ENCODE measurements around the gene NISCH. TPM values are rescaled to one million over a fixed set of nuclear protein-coding genes. Genes with fewer than 3 reads are reported as not detected.

NISCH gene
- total RNA-seq, 1 experiment from 2014 or later, result 63.4 TPM

GRCh38 chr3:52531860-52532516 is 76.6 kb downstream of the NISCH start:
- DNase-seq (ENCODE audit: low read depth, low spot score) (no peak), ATAC-seq (no peak)
- intact Hi-C loops (cut with micrococcal nuclease; ENCODE audit: unreplicated experiment), result no loop called here
- in situ Hi-C loops (cut with HindIII; ENCODE audit: low pct_unique_long_range_greater_than_20kb, low sequenced_read_pairs), result no loop called here
- ChIA-PET POLR2A (no interaction called here), CTCF (no interaction called here)
- no peaks in the 10 kb centered on the region; the same call in 1 of the 2 replicates for H3K36me3 ChIP-seq (ENCODE audit: control insufficient read depth, insufficient read depth, low read length)
- H3K9me3 ChIP-seq (ENCODE audit: control insufficient read depth, insufficient read depth, low read depth, low read length), result no peaks in the 10 kb centered on the region
- TF ChIP-seq POLR2AphosphoS5 (IDR thresholded peaks at IDR 0.05; ENCODE audit: low read depth, low read length) (no peak), SIN3A (IDR thresholded peaks at IDR 0.05; ENCODE audit: borderline replicate concordance, insufficient read depth, low read depth, low read length) (no peak), TCF7L2 (IDR thresholded peaks at IDR 0.05; ENCODE audit: low read depth, low read length) (no peak)
- TF ChIP-seq, protein P1, sequence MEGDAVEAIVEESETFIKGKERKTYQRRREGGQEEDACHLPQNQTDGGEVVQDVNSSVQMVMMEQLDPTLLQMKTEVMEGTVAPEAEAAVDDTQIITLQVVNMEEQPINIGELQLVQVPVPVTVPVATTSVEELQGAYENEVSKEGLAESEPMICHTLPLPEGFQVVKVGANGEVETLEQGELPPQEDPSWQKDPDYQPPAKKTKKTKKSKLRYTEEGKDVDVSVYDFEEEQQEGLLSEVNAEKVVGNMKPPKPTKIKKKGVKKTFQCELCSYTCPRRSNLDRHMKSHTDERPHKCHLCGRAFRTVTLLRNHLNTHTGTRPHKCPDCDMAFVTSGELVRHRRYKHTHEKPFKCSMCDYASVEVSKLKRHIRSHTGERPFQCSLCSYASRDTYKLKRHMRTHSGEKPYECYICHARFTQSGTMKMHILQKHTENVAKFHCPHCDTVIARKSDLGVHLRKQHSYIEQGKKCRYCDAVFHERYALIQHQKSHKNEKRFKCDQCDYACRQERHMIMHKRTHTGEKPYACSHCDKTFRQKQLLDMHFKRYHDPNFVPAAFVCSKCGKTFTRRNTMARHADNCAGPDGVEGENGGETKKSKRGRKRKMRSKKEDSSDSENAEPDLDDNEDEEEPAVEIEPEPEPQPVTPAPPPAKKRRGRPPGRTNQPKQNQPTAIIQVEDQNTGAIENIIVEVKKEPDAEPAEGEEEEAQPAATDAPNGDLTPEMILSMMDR (IDR thresholded peaks at IDR 0.05), result no peak
- TF ChIP-seq, protein P2, sequence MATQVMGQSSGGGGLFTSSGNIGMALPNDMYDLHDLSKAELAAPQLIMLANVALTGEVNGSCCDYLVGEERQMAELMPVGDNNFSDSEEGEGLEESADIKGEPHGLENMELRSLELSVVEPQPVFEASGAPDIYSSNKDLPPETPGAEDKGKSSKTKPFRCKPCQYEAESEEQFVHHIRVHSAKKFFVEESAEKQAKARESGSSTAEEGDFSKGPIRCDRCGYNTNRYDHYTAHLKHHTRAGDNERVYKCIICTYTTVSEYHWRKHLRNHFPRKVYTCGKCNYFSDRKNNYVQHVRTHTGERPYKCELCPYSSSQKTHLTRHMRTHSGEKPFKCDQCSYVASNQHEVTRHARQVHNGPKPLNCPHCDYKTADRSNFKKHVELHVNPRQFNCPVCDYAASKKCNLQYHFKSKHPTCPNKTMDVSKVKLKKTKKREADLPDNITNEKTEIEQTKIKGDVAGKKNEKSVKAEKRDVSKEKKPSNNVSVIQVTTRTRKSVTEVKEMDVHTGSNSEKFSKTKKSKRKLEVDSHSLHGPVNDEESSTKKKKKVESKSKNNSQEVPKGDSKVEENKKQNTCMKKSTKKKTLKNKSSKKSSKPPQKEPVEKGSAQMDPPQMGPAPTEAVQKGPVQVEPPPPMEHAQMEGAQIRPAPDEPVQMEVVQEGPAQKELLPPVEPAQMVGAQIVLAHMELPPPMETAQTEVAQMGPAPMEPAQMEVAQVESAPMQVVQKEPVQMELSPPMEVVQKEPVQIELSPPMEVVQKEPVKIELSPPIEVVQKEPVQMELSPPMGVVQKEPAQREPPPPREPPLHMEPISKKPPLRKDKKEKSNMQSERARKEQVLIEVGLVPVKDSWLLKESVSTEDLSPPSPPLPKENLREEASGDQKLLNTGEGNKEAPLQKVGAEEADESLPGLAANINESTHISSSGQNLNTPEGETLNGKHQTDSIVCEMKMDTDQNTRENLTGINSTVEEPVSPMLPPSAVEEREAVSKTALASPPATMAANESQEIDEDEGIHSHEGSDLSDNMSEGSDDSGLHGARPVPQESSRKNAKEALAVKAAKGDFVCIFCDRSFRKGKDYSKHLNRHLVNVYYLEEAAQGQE (IDR thresholded peaks at IDR 0.05; ENCODE audit: insufficient read depth in 1 of 2, low read depth in 2 of 2, low read length in 1 of 2), result no peak
- H3K27me3 ChIP-seq (ENCODE audit: control insufficient read depth, insufficient read depth, low read length), result no peaks in the 10 kb centered on the region
- no peak overlapping the region for H3K27ac ChIP-seq (ENCODE audit: low read length)
- H3K4me3 ChIP-seq (ENCODE audit: low read depth in 2 of 2, low read length in 2 of 2), result peak overlapping the region; percentile 55 to 63
- H3K4me1 ChIP-seq (ENCODE audit: control insufficient read depth, insufficient read depth, low read length), result peaks cover 21% of the 10 kb centered on the region
- TSS peak; percentile 69 for BruUV-seq (replicated peaks)

DNA sequence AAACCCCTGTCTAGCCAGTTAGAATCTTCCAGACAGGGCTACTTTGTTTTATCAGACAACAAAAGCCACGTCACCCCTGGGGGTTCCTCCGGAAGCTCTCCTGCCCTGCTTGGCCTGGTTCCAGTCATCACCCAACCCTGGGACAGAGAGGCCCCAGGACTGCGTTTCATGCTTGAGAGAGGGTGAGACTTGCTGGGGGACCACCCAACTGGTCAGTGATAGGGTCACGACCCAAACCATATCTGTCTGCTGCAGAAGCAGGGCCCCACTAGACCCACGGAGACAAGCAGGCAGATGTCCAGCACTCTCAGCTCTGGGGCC is 77.1 kb downstream of the NISCH start:
- ATAC-seq (no peak), DNase-seq (ENCODE audit: low read depth, low spot score) (no peak)
- no peaks in the 10 kb centered on the region for H3K9me3 ChIP-seq (ENCODE audit: control insufficient read depth, insufficient read depth, low read depth, low read length)
- H3K36me3 ChIP-seq (ENCODE audit: control insufficient read depth, insufficient read depth, low read length), result no peaks in the 10 kb centered on the region; the same call in 1 of the 2 replicates
- ChIA-PET POLR2A (no interaction called here), CTCF (no interaction called here)
- H3K27ac ChIP-seq (ENCODE audit: low read length), result peak overlapping the region; percentile 61; the same call in 1 of the 2 replicates
- in situ Hi-C loops (cut with HindIII; ENCODE audit: low pct_unique_long_range_greater_than_20kb, low sequenced_read_pairs), result no loop called here
- peaks cover 21% of the 10 kb centered on the region for H3K4me1 ChIP-seq (ENCODE audit: control insufficient read depth, insufficient read depth, low read length)
- TF ChIP-seq, protein P2 (IDR thresholded peaks at IDR 0.05; ENCODE audit: insufficient read depth in 1 of 2, low read depth in 2 of 2, low read length in 1 of 2), result no peak
- TF ChIP-seq, protein P1 (IDR thresholded peaks at IDR 0.05), result no peak
- TF ChIP-seq TCF7L2 (IDR thresholded peaks at IDR 0.05; ENCODE audit: low read depth, low read length) (no peak), SIN3A (IDR thresholded peaks at IDR 0.05; ENCODE audit: borderline replicate concordance, insufficient read depth, low read depth, low read length) (no peak), POLR2AphosphoS5 (IDR thresholded peaks at IDR 0.05; ENCODE audit: low read depth, low read length) (no peak)
- H3K4me3 ChIP-seq (ENCODE audit: low read depth in 2 of 2, low read length in 2 of 2), result peak overlapping the region; percentile 55 to 63
- no peaks in the 10 kb centered on the region for H3K27me3 ChIP-seq (ENCODE audit: control insufficient read depth, insufficient read depth, low read length)
- intact Hi-C loops (cut with micrococcal nuclease; ENCODE audit: unreplicated experiment), result no loop called here
- no TSS peak for BruUV-seq (replicated peaks)

Measured in Panc1 (cell line).